ENCODE results near the gene GALNT5.

The GALNT5 gene

GRCh38 chr2:157287160-157287559 lies 29.7 kb downstream of the GALNT5 start:
- DNase-seq (ENCODE audit: low spot score) (no peak), FAIRE-seq (no peak)

GRCh38 chr2:157290525-157290924 lies 33.0 kb downstream of the GALNT5 start:
- FAIRE-seq, result no peak

GRCh38 chr2:157291018-157291417 lies 33.5 kb downstream of the GALNT5 start:
- no peak for FAIRE-seq
- DNase-seq (ENCODE audit: low spot score), result no peak

More at GRCh38 chr2:157290525-157290924, 33.0 kb downstream of the GALNT5 start:
- DNase-seq (ENCODE audit: low spot score), result no peak

GRCh38 chr2:157292853-157293252 lies 35.3 kb downstream of the GALNT5 start:
- DNase-seq (ENCODE audit: low spot score), result no peak
- FAIRE-seq, result no peak

GRCh38 chr2:157296490-157296889 lies 39.0 kb downstream of the GALNT5 start:
- DNase-seq (ENCODE audit: low spot score) (no peak), FAIRE-seq (no peak)

- FAIRE-seq, result no peak
- DNase-seq (ENCODE audit: low spot score), result no peak
Measured at GRCh38 chr2:157296958-157297357, 39.5 kb downstream of the GALNT5 start.

GRCh38 chr2:157301307-157301706 lies 43.8 kb downstream of the GALNT5 start:
- DNase-seq (ENCODE audit: low spot score), result no peak
- no peak for FAIRE-seq

- no peak for FAIRE-seq
- peak; percentile 60 for DNase-seq (ENCODE audit: low spot score)
Measured at GRCh38 chr2:157302492-157303099, 45.1 kb downstream of the GALNT5 start.

GRCh38 chr2:157303612-157304011 lies 46.1 kb downstream of the GALNT5 start:
- FAIRE-seq, result no peak

GRCh38 chr2:157304811-157305722 lies 47.6 kb downstream of the GALNT5 start:
- FAIRE-seq (no peak), DNase-seq (ENCODE audit: low spot score) (no peak)

More at GRCh38 chr2:157303612-157304011, 46.1 kb downstream of the GALNT5 start:
- no peak for DNase-seq (ENCODE audit: low spot score)

GRCh38 chr2:157305723-157306110 lies 48.2 kb downstream of the GALNT5 start:
- DNase-seq (ENCODE audit: low spot score) (no peak), FAIRE-seq (no peak)

GRCh38 chr2:157307021-157307420 lies 49.5 kb downstream of the GALNT5 start:
- DNase-seq (ENCODE audit: low spot score) (no peak), FAIRE-seq (no peak)

GRCh38 chr2:157309878-157310277 lies 52.4 kb downstream of the GALNT5 start:
- DNase-seq (ENCODE audit: low spot score) (no peak), FAIRE-seq (no peak)

GRCh38 chr2:157311706-157312105 lies 54.2 kb downstream of the GALNT5 start:
- DNase-seq (ENCODE audit: low spot score), result no peak
- FAIRE-seq, result no peak

- no peak for DNase-seq (ENCODE audit: low spot score)
- peak; percentile 32 for FAIRE-seq
Measured at GRCh38 chr2:157312866-157313486, 55.5 kb downstream of the GALNT5 start.

- FAIRE-seq, result no peak
- no peak for DNase-seq (ENCODE audit: low spot score)
Measured at GRCh38 chr2:157315901-157316300, 58.4 kb downstream of the GALNT5 start.

- FAIRE-seq, result no peak
Measured at GRCh38 chr2:157318884-157319283, 61.4 kb downstream of the GALNT5 start.

GRCh38 chr2:157319795-157320194 lies 62.3 kb downstream of the GALNT5 start:
- no peak for DNase-seq (ENCODE audit: low spot score)
- FAIRE-seq, result no peak

More at GRCh38 chr2:157318884-157319283, 61.4 kb downstream of the GALNT5 start:
- no peak for DNase-seq (ENCODE audit: low spot score)

GRCh38 chr2:157320409-157320808 lies 62.9 kb downstream of the GALNT5 start:
- FAIRE-seq (no peak), DNase-seq (ENCODE audit: low spot score) (no peak)

GRCh38 chr2:157321466-157321865 lies 64.0 kb downstream of the GALNT5 start:
- FAIRE-seq (no peak), DNase-seq (ENCODE audit: low spot score) (no peak)

- FAIRE-seq (no peak), DNase-seq (ENCODE audit: low spot score) (no peak)
Measured at GRCh38 chr2:157322432-157322831, 64.9 kb downstream of the GALNT5 start.

GRCh38 chr2:157324331-157324843 lies 66.9 kb downstream of the GALNT5 start:
- FAIRE-seq, result no peak

More at GRCh38 chr2:157324331-157324843, 66.9 kb downstream of the GALNT5 start:
- DNase-seq (ENCODE audit: low spot score), result no peak

Data from urothelium cell line (cell line).